Measurements from ENCODE around the gene SULT6B1.
"Not testable (repeated sequence)": the region's sequence is repeated elsewhere in the genome, so short reads cannot be mapped to it uniquely, and the experiment has no call there.

SULT6B1 gene, protein sequence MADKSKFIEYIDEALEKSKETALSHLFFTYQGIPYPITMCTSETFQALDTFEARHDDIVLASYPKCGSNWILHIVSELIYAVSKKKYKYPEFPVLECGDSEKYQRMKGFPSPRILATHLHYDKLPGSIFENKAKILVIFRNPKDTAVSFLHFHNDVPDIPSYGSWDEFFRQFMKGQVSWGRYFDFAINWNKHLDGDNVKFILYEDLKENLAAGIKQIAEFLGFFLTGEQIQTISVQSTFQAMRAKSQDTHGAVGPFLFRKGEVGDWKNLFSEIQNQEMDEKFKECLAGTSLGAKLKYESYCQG

DNA sequence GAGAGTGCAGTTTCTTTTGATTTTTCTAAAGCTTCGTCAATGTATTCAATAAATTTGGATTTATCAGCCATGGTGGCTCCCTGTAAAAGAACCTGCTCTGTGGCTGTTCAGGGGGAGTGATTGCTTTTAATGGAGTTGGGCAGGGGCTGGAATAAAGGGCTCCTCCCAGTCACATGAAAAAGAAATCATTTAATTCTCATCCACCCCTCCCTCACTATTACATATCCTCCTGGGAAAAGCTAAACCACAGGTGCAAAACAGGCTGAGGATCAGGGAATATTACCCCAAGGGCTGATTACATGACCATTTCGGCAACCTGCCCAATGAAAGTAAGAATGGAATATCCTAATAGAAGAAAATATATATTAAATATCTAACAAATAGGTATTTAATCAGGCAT lies at the start of gene SULT6B1:
SULT6B1 (minus strand) TSS at position 101 of the 400 bp plus-strand sequence; CDS start at position 71, 30 bp downstream.
- DNase-seq: no peak

DNA sequence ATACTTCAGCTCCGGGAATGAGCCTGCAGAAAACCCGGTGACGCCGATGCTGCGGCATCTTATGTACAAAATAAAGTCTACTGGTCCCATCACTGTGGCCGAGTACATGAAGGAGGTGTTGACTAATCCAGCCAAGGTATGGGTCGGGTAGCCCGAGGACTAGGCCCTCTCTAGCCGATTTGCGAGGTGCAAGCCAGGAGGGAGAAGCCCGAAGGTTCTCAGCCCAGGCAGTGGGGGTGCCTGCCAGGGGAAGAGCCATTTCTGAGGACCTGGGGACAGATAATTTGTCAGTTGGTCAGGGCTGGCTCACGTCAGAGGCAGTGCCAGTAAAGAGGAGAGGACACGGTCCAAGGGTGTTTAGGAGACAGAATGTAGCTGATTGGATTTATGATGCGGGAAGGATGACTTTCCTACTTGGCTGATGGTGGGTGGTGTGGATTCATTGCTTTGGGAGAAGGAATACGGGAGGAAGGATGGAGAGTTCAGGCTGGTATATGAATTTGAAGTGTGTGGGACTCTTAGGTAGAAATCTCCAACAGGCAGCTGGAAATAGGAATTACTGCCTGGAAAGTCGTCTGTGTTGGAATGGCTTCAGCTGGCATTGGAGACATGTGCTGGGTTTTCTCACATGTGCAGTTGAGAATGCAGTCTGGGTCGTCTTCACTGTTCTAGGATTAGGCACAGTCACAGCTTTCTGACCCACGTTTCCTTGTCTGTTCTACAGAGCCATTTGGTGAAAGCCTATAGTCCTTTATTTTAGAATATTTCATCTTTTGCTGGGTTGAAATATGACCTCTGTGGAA lies 43.9 kb upstream of the SULT6B1 start:
- DNase-seq: no peak

DNA sequence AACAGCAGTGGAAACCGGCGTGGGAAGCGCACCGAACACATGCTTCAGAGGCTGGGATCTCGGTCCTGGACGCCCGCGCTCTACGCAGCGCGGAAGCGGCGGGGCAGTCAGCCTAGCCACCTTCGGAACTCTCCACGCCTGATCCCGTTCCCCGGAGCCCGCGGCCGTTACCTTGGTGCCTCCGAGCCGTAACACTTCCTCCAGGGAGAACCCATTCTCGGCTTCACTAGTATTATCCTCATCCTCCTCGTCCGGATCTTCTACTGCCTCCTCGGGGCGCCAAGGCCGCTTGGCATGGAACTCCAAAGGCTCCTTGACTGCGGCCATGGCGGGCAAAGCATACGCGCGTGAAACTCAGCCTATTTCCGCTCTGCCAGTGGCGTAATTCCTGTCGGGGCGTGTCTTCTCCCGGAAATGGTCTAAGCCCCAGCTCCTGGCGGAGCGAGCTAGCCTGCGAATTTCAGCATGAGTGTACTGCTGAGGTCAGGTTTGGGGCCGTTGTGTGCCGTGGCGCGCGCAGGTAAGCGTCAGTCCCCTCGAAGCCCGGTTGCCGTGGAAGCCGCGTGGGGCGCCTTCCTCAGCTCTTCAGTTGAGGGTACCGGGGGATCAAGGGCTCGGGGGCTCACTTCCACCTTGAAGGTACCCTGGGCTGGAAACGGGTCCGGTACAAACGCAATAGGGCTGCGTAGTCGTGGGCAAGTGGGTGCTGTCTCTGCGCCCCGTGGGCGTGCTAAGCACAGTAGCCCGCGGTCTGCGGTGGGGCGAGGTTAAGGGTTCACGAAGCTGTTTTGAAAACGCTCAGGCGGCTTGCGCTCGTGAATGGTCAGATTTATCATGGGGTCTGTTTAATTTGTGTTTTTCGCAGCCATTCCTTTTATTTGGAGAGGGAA lies 43.0 kb upstream of the SULT6B1 start, which contains the start of the genes CEBPZ and NDUFAF7:
CEBPZ (minus strand) TSS at position 356 of the 890 bp plus-strand sequence; CDS start at position 327, 29 bp downstream.
NDUFAF7 (plus strand) TSS at position 418 of the 890 bp plus-strand sequence; CDS start at position 466, 48 bp downstream.
- peak; percentile 92 for DNase-seq

DNA sequence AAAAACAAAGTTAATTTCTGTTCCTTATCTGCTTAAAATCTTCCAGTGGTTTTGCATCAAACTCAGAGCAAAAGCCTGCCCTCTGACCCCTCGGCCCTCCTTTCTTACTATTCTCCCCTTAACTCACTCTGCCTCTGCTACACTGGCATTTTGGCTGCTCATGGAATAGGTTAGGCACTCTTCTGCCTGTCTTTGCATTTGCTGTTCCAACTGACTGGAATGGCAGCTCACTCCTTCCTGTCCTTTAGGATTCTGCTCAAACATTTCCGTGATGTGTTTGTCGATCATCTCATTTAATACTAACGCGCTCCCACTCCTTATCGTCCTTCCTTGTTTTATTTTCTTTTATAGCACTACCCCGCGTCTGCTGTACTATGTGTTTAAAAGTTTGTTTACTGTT lies 42.1 kb upstream of the SULT6B1 start:
- no peak for DNase-seq

DNA sequence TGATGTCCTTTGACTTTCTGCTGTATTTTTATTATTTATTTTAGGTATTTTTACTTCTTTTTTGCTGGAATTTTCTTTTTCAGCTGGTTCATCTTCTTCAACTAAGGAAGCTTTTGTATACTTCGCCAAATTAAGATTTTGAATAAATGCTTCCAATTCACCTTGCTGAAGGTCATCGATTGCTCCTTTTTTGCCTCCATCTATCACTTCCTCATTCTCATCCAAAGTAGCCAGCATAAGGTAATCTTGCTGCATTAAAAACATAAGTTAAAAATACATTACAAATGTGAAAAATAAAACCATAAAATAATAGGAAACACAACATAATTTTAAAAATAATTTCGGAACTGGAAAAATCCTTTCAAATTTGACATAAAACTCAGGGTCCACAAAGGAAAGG lies 40.3 kb upstream of the SULT6B1 start:
- no peak for DNase-seq

DNA sequence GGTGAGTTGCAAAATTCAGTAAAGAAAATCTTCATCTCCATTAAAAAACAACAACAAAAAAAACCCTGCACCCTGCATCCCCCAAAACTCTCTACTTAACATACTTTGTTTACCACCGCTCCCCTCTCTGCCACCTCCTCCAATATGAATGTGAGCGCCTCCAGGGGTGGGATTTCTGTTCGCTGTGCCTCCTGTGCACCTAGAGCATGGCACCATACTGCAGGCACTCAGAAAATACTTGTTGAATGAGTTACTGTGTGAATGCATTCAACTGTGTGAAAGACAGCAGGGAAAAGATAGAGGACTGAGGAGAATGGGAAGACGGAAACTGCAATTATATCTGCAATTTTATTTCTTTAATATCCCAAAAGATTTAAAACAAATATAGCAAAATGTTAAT lies 38.4 kb upstream of the SULT6B1 start:
- no peak for DNase-seq

DNA sequence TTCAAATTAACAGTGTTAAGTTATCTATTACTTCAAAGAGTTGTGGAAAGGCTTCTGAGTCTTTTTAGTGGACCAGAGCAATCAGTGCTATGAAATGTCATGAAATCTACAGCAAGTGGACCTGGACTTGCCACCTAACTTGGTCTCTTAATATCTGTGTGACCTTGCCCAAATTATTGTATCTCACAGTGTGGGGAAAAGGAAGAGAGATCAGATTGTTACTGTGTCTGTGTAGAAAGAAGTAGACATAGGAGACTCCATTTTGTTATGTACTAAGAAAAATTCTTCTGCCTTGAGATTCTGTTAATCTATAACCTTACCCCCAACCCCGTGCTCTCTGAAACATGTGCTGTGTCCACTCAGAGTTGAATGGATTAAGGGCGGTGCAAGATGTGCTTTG lies 36.7 kb upstream of the SULT6B1 start:
- not testable (repeated sequence) for DNase-seq

DNA sequence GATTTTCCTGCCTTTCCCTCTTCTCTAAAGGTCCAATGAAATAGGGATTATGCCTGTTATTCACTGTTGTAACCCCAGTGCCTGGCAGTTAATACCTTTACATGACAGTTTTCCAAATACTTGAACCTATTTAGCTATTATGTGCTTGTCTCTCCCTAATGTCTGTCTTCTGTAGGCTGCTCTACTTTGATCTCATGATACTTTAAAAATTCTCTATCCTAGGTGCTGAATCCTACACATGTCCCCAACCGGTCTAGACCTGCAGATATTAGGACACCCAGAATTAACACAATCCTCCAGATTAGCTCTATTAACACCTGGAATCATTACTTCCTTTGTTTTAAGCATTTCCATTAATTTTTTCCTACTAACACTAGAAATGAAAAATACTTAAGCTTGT lies 35.6 kb upstream of the SULT6B1 start:
- no peak for DNase-seq

DNA sequence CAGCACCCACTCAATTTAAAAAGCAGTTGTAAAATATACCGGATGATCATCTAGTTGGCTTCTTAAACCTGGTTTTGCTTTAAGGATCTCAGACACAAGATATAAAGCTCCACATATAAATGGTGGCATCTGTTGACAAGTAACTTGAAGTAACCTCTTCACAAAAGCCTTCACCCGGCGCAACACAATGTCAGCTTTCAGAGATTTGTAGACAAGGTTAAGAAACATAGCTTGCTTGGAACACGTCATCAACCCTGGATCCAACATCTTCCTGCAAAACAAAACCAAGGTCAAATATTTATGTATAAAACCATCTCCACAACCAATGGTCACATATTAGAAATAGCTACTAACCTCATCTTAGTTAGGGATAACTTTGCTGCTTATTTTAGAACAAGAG lies 34.7 kb upstream of the SULT6B1 start:
- DNase-seq: no peak

DNA sequence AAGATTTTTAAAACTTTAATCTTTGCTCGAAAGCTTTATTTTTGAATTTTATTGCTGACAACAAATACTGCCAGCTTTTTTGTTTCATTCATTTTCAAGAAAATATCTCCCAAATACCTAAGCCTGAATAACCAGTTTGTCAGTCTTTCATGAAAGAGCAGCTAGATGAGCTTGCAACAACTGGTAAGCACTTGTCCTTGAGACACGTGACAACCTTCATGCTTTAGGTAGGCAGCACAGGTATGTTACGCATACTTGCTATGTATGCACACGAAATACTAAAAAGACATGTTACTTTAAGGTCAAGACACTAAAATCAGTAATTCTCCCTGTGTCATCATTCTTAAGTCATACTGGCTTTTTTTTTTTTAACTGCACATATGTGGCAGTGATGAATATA lies 30.6 kb upstream of the SULT6B1 start:
- no peak for DNase-seq

DNA sequence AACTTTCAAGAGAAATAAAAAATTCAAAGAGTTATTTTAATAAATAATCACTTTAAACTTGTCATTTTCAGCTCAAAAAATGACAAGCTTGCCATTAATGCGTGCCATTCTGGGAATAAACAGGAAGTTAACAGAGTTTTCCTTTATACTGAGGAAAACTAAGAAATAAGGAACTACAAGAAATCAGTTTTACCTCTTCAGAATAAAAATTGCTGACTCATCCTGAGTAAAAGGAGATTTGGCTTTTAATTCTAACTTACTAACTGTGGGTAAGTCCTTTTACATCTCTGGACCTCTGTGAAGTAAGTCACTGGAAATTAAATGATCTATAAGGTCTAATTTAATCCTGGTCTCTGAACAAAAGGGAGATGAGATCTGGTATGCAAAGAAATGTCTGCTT lies 26.8 kb upstream of the SULT6B1 start:
- no peak for DNase-seq

DNA sequence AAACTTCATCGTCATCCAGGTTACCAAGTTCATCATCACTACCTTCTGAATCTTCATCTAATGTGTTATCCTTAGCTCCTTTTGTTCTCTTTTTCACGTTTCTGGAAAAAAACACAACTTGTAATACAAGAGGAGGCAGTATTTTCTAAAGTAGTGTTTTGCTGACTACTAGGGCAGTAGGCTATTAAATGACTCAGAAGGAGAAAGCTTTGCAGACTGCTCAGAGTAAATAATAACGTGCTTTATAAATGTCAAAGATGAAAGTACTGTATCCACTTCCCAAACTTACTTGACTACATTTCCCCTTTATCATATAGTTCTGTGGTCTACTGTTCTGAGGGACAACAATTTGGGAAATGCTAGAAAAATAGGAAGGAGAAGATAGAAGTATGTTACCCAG lies 23.5 kb upstream of the SULT6B1 start:
- DNase-seq: no peak

DNA sequence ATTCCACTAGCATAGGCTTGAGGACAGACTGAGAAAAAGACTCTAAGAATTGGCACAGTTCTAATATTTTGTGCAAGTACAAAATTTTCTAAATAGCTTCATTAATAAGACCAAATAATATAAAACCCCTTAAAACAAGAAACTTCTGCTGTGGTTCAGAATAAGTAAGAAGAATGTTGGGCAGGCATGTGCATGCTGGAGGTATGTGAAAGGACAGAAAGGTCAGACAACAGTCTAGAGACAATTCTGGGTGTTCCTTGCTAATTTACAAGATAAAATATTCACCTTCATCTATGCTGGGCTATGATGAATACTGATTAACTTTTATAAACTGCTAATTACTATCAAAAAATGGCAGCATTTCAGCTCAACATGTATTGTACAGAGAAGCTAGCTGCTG lies 22.7 kb upstream of the SULT6B1 start:
- no peak for DNase-seq

DNA sequence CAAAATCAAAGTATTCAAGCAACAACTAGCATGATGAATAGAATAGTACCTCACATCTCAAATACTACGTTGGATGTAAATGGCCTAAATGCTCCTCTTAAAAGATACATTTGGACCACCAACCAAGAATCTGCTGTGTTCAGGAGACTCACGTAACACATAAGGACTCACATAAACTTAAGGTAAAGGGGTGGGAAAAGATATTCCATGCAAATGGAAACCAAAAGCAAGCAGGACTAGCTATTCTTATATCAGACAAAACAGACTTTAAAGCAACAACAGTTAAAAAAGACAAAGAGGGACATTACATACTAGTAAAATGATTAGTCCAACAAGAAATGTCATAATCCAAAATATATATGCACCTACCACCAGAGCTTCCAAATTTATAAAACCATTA lies 18.3 kb upstream of the SULT6B1 start:
- not testable (repeated sequence) for DNase-seq

DNA sequence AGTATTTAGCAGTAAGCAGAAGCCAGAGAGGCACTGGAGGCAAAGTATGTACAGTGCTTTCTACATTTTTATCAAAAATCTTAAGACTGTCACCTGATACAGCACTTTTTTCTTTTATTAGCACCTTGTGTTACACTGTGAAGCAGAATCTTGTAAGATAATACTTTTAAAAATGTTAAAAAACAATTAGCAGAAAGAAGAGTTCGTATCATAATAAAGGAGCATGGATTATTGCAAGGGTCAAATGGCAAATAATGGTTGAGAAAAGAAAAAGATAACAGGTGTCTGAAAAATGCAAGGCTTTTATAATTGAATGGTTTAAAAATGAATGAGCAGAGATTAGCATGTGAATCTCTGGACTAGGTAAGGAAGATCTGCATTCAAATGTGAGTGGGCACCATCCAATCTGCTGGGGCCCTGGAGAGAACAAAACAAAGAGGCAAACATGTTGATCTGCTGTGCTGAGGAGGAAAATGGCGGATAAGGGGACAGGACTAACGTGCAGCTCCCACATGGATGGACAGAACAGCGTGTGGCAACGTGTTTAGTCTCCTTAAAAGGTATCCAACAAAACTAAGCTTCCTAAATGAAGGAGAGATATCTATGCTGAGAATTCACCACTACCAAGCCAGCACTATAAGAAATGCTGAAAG lies 17.3 kb upstream of the SULT6B1 start:
- DNase-seq: no peak

DNA sequence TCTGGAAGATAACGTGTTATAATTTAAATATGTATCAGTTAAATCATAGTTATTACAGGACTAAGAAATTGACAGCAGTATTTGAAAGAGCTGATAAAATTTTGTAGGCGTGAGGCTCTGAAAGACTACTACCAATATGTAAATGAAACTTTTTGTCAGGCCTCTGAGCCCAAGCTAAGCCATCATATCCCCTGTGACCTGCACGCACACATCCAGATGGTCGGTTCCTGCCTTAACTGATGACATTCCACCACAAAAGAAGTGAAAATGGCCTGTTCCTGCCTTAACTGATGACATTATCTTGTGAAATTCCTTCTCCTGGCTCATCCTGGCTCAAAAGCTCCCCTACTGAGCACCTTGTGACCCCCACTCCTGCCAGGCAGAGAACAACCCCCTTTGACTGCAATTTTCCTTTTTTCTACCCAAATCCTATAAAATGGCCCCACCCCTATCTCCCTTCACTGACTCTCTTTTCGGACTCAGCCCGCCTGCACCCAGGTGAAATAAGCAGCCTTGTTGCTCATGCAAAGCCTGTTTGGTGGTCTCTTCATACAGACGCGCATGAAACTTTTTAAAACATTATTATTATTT lies 16.7 kb upstream of the SULT6B1 start:
- not testable (repeated sequence) for DNase-seq

DNA sequence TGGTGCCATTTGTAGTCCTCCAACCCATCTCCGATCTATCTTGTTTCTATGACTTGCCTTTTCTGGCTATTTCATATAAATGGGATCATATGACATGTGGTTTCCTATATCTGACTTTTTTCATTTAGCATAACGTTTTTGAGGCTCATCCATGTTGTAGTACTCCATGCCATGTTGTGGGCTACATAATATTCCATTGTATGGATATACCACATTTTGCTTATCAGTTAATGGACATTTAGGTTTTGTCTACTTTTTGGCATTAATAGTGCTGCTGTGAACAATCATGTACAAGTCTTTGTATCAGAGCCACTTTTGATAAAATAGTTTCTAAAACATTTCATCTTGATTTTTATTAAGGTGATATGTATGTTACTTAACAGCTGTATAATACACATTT lies 15.2 kb upstream of the SULT6B1 start:
- DNase-seq: no peak

DNA sequence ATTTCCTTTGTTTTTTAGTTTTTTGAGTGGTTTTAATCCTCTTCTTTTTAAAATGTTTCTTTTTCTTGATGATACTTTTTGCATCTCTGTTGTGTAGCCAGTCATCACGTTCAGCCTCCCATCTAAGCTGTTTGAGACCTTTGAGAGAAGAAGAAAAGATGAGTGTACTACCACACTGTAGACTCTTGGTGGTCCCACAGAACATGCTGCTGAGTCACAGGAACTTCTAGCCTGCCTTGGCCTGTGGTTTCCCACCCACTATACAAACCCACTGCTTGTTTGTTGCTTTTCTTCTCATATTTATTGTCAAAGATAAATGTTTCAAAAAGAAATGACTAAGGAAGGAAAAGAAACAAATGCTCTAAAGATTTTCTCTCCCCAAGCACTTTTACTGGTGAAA lies 13.3 kb upstream of the SULT6B1 start:
- peak; percentile 31 for DNase-seq

DNA sequence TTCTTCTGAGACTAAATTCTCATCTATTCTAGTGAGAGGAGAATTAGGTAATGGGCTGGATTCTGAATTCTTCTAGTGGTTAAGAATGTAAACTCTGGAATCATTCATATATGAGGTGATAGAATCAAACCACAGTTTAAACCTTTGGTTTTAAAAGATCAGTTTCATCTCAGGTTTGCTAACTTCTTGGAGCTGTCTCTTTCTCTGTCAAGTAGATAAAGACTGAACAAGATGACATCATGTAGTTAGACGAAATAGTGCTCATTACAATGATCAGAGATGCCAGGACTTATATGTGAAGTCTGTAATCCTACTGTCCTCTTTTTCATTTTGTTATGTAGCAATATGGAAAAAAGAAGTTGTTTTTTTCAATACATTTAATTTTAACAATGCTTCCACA lies 12.7 kb upstream of the SULT6B1 start:
- no peak for DNase-seq

DNA sequence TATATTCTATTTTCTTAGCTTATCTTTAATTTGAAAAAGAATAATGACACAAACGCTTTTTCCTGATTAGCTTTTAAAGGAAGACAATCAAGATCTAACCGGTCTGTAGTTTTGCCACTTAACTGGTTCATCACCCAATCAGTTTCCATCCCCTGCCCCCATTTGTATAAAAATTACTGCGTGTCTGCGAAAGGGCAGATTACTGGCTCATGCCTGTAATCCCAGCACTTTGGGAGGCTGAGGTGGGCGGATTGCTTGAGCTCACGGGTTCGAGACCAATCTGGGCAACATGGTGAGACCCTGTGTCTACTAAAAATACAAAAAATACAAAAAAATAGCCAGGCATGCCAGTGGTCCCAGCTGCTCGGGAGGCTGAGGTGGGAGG lies 10.2 kb upstream of the SULT6B1 start:
- no peak for DNase-seq

DNA sequence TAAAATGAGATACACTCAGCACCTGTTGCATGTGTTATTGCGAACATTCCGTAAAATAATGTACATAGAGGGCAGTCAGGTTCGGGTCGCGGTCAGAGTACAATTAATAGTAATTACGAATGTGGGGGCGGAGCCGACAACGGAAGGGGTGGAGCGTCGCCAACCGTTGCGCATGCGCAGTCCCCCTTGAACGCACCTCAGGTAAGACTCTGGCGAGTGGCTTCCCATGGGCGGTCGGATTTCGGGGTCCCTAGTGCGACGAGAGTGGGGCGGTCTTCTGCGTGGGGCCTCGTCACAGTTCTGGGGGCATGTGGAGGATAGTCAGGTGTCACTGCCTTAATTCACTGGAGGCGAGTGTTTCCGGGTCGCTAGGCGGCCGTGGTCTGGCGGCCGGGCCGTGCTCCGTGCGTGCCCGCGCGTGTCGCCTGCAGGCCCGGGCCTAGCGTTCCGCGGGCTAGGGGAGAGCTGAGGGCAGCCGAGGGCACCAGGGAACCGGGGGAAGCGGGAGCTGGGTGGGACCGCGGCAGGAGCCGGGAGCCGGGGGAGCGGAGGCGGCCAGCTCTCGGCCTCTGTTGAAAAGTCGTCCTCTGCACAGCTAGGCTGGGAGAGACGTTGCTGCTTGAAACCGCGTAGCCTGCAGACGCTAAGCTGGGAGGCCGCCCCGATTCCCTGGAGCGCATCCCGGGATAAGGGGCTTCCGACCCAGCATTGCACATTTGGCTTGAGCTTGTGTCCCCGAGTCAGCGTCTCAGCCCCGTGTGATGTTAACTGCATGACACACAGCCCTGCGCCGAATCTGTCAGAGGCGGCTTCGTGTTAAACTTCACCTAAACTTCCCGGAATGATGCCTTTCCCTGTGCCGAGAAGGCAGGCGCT lies 8.1 kb upstream of the SULT6B1 start, which contains the start of gene CEBPZOS:
CEBPZOS (plus strand) TSS at position 177 of the 876 bp plus-strand sequence. CDS start 3,209 bp downstream, outside the sequence.
- DNase-seq: peak; percentile 90
